AG20443 (cell line): ENCODE measurements around the gene MACROD1.

Source experiments
- DNase-seq: peaks from one replicate; pipeline ENCODE4 v3.0.0; 2012; ENCODE audit warnings: low spot score, mixed read lengths

The MACROD1 gene

GRCh38 chr11:64110465-64111375 is 55.2 kb downstream of the MACROD1 start:
- DNase-seq: no peak

- no peak for DNase-seq
These were observed 56.6 kb downstream of the MACROD1 start for GRCh38 chr11:64109332-64109731.

GRCh38 chr11:64107303-64107702 is 58.6 kb downstream of the MACROD1 start:
- no peak for DNase-seq

- DNase-seq: no peak
These were observed 61.3 kb downstream of the MACROD1 start for GRCh38 chr11:64104632-64105031.

- no peak for DNase-seq
These were observed 62.5 kb downstream of the MACROD1 start for GRCh38 chr11:64103277-64103985.

GRCh38 chr11:64102005-64102738 is 63.7 kb downstream of the MACROD1 start:
- no peak for DNase-seq

- DNase-seq: peak; percentile 73
These were observed 64.5 kb downstream of the MACROD1 start for GRCh38 chr11:64101461-64101860.

GRCh38 chr11:64100782-64101353 is 65.0 kb downstream of the MACROD1 start:
- DNase-seq: no peak

GRCh38 chr11:64100360-64100759 is 65.6 kb downstream of the MACROD1 start:
- DNase-seq: no peak

GRCh38 chr11:64099436-64099835 is 66.5 kb downstream of the MACROD1 start:
- no peak for DNase-seq

GRCh38 chr11:64098318-64098831 is 67.5 kb downstream of the MACROD1 start:
- no peak for DNase-seq

GRCh38 chr11:64097468-64098317 is 68.2 kb downstream of the MACROD1 start:
- DNase-seq: no peak

GRCh38 chr11:64096835-64097234 is 69.1 kb downstream of the MACROD1 start:
- DNase-seq: no peak

GRCh38 chr11:64095949-64096348 is 70.0 kb downstream of the MACROD1 start:
- no peak for DNase-seq

GRCh38 chr11:64095273-64095817 is 70.6 kb downstream of the MACROD1 start:
- no peak for DNase-seq

GRCh38 chr11:64094463-64095260 is 71.3 kb downstream of the MACROD1 start:
- peak; percentile 82 for DNase-seq

GRCh38 chr11:64093233-64094039 is 72.5 kb downstream of the MACROD1 start:
- no peak for DNase-seq

- DNase-seq: no peak
These were observed 73.2 kb downstream of the MACROD1 start for GRCh38 chr11:64092761-64093136.
